ENCODE measurements around the gene ZBTB40. TPM values are rescaled to one million over a fixed set of nuclear protein-coding genes. Genes with fewer than 3 reads are reported as not detected.

ZBTB40 gene
- polyA plus RNA-seq, 1 of the 3 experiments (the other 2 are of a cell fraction) = 5.0 TPM

- Histone ChIP-seq H3K79me2 (ENCODE audit: insufficient read depth) (no peaks in the 10 kb centered on the region), H2AFZ (ENCODE audit: low read depth) (no peak overlapping the region), H3K4me3 (ENCODE audit: low read depth in 2 of 2, low read length in 1 of 2) (no peak overlapping the region), H3F3A (replicated peaks; ENCODE audit: insufficient read depth) (no peaks in the 10 kb centered on the region), H3K27ac (ENCODE audit: low read depth in 2 of 2, low read length in 1 of 2) (no peak overlapping the region), H3K9me2 (no peaks in the 10 kb centered on the region), H4K20me1 (ENCODE audit: insufficient read depth) (no peaks in the 10 kb centered on the region), H3K27me3 (ENCODE audit: insufficient read depth) (0 out of 2 replicates have a peak, but pooled peaks cover 5% of the 10 kb centered on the region), H3K9ac (no peak overlapping the region), H3K4me2 (no peak overlapping the region), H3K36me3 (replicated peaks in 1 of 2; ENCODE audit: control insufficient read depth in 1 of 2, insufficient read depth in 2 of 2, low read length in 1 of 2) (peaks cover 0 to 4% of the 10 kb centered on the region in 2 experiments), H3K4me1 (ENCODE audit: control insufficient read depth in 1 of 2, insufficient read depth in 2 of 2, low read depth in 1 of 2, low read length in 1 of 2) (no peaks in the 10 kb centered on the region), H3K9me3 (peaks cover 16% of the 10 kb centered on the region)
- 50% methylated on average over 2 of the region's 2 CpGs for WGBS (ENCODE audit: low lambda C conversion rate)
- ChIA-PET CTCF (interaction anchor here (1.0 to 1.9 kb wide), 2 partner anchors 68 to 205 kb away, joined by 3 to 6 read pairs; no protein-coding TSS in a partner anchor), POLR2A (no interaction called here)
- TF ChIP-seq FOXM1 (IDR thresholded peaks at IDR 0.05; ENCODE audit: low read depth) = no peak
- no peak for TF ChIP-seq NRF1 (IDR thresholded peaks at IDR 0.05; ENCODE audit: low read depth, low read length)
- no peak for TF ChIP-seq CHD2 (IDR thresholded peaks at IDR 0.05; ENCODE audit: low read length, partially characterized antibody)
- no peak for TF ChIP-seq RXRA (IDR thresholded peaks at IDR 0.05; ENCODE audit: borderline replicate concordance, low read depth)
- no peak for TF ChIP-seq FOXJ3 (CRISPR knock-in tag; IDR thresholded peaks at IDR 0.05)
- no peak for TF ChIP-seq FOSL2 (IDR thresholded peaks at IDR 0.05; ENCODE audit: borderline replicate concordance, low read depth)
- TF ChIP-seq REST (IDR thresholded peaks at IDR 0.05; ENCODE audit: low read depth, low read length) = no peak
- no peak for TF ChIP-seq JUND (IDR thresholded peaks at IDR 0.05)
- TF ChIP-seq SIN3A (IDR thresholded peaks at IDR 0.05; ENCODE audit: borderline replicate concordance, low read depth, low read length) = no peak
- no peak for TF ChIP-seq TCF12 (IDR thresholded peaks at IDR 0.05)
- no peak for TF ChIP-seq YY1 (IDR thresholded peaks at IDR 0.05; ENCODE audit: low read depth)
- TF ChIP-seq RFX5 (IDR thresholded peaks at IDR 0.05; ENCODE audit: low read length) = no peak
- TF ChIP-seq RAD21 (IDR thresholded peaks at IDR 0.05; ENCODE audit: low read length) = no peak
- TF ChIP-seq USF2 (IDR thresholded peaks at IDR 0.05; ENCODE audit: borderline replicate concordance, low read depth, low read length) = no peak
- no peak for TF ChIP-seq NFIC (IDR thresholded peaks at IDR 0.05; ENCODE audit: borderline replicate concordance)
- no peak for TF ChIP-seq PBX3 (IDR thresholded peaks at IDR 0.05)
- no peak for TF ChIP-seq CTCF (IDR thresholded peaks at IDR 0.05)
- TF ChIP-seq MEF2A (IDR thresholded peaks at IDR 0.05; ENCODE audit: borderline replicate concordance, low read depth) = no peak
- no peak for TF ChIP-seq ELF1 (IDR thresholded peaks at IDR 0.05)
- no peak for TF ChIP-seq MAX (IDR thresholded peaks at IDR 0.05; ENCODE audit: low read depth)
- no peak for DNase-seq
Measured at GRCh38 chr1:22436948-22437347, 14.7 kb upstream of the ZBTB40 start.
